ENCODE data around the gene LHPP.

Gene LHPP

GRCh38 chr10:124603376-124604213 is 142.0 kb downstream of the LHPP start:
- TF ChIP-seq MAX (IDR thresholded peaks at IDR 0.05; ENCODE audit: low read depth, low read length) (no peak), POLR2A (IDR thresholded peaks at IDR 0.05; ENCODE audit: extremely low read depth, insufficient read length) (no peak), MYC (IDR thresholded peaks at IDR 0.05; ENCODE audit: low read depth, low read length) (no peak), CTCF (IDR thresholded peaks at IDR 0.05; ENCODE audit: low read depth, low read length) (no peak)
- DNase-seq (ENCODE audit: low read depth) = no peak
- H3K4me3 ChIP-seq (ENCODE audit: low read depth, low read length) = no peak overlapping the region

- TF ChIP-seq POLR2A (IDR thresholded peaks at IDR 0.05; ENCODE audit: extremely low read depth, insufficient read length) = no peak
- TF ChIP-seq MYC (IDR thresholded peaks at IDR 0.05; ENCODE audit: low read depth, low read length) = no peak
- no peak for TF ChIP-seq CTCF (IDR thresholded peaks at IDR 0.05; ENCODE audit: low read depth, low read length)
- TF ChIP-seq MAX (IDR thresholded peaks at IDR 0.05; ENCODE audit: low read depth, low read length) = no peak
- DNase-seq (ENCODE audit: low read depth) = no peak
- no peak overlapping the region for H3K4me3 ChIP-seq (ENCODE audit: low read depth, low read length)
Measured at GRCh38 chr10:124604214-124605000, 142.8 kb downstream of the LHPP start.

GRCh38 chr10:124605001-124605370 is 143.4 kb downstream of the LHPP start:
- no peak overlapping the region for H3K4me3 ChIP-seq (ENCODE audit: low read depth, low read length)
- no peak for TF ChIP-seq MYC (IDR thresholded peaks at IDR 0.05; ENCODE audit: low read depth, low read length)
- TF ChIP-seq MAX (IDR thresholded peaks at IDR 0.05; ENCODE audit: low read depth, low read length) = no peak
- TF ChIP-seq CTCF (IDR thresholded peaks at IDR 0.05; ENCODE audit: low read depth, low read length) = no peak
- TF ChIP-seq POLR2A (IDR thresholded peaks at IDR 0.05; ENCODE audit: extremely low read depth, insufficient read length) = no peak
- DNase-seq (ENCODE audit: low read depth) = peak; percentile 48

GRCh38 chr10:124605481-124605855 is 143.8 kb downstream of the LHPP start:
- no peak overlapping the region for H3K4me3 ChIP-seq (ENCODE audit: low read depth, low read length)
- no peak for TF ChIP-seq CTCF (IDR thresholded peaks at IDR 0.05; ENCODE audit: low read depth, low read length)
- no peak for TF ChIP-seq MAX (IDR thresholded peaks at IDR 0.05; ENCODE audit: low read depth, low read length)
- TF ChIP-seq POLR2A (IDR thresholded peaks at IDR 0.05; ENCODE audit: extremely low read depth, insufficient read length) = no peak
- no peak for TF ChIP-seq MYC (IDR thresholded peaks at IDR 0.05; ENCODE audit: low read depth, low read length)
- no peak for DNase-seq (ENCODE audit: low read depth)

GRCh38 chr10:124605856-124606812 is 144.5 kb downstream of the LHPP start:
- no peak overlapping the region for H3K4me3 ChIP-seq (ENCODE audit: low read depth, low read length)
- peak; percentile 94 for DNase-seq (ENCODE audit: low read depth)
- TF ChIP-seq CTCF (IDR thresholded peaks at IDR 0.05; ENCODE audit: low read depth, low read length) (no peak), POLR2A (IDR thresholded peaks at IDR 0.05; ENCODE audit: extremely low read depth, insufficient read length) (no peak), MYC (IDR thresholded peaks at IDR 0.05; ENCODE audit: low read depth, low read length) (peak; percentile 27; the same call in 1 of the 2 replicates)

Data from NB4 (cell line).